ENCODE measurements around the gene CISTR.

DNA sequence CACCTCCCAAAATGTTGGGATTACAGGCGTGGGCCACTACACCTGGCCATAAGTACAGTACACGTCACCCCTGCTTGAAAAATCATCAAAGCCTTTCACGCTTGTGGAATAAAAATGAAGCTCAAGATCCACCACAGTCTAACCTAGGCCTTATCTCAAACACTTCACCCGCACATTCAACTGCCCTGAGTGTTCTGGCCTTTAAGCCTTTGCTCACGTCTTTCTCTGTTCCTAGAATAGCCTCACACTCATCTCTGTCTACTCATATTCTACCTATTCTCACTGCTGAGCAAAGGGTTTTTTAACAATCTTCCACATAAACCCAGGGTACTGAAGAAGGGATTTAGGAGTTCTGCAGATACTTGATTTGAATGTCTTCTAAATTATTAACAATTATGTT is 34.5 kb downstream of the CISTR start:
- TF ChIP-seq, protein P1, sequence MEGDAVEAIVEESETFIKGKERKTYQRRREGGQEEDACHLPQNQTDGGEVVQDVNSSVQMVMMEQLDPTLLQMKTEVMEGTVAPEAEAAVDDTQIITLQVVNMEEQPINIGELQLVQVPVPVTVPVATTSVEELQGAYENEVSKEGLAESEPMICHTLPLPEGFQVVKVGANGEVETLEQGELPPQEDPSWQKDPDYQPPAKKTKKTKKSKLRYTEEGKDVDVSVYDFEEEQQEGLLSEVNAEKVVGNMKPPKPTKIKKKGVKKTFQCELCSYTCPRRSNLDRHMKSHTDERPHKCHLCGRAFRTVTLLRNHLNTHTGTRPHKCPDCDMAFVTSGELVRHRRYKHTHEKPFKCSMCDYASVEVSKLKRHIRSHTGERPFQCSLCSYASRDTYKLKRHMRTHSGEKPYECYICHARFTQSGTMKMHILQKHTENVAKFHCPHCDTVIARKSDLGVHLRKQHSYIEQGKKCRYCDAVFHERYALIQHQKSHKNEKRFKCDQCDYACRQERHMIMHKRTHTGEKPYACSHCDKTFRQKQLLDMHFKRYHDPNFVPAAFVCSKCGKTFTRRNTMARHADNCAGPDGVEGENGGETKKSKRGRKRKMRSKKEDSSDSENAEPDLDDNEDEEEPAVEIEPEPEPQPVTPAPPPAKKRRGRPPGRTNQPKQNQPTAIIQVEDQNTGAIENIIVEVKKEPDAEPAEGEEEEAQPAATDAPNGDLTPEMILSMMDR (IDR thresholded peaks at IDR 0.05; ENCODE audit: extremely low read depth in 1 of 2, insufficient read depth in 1 of 2, low read depth in 1 of 2, low read length in 2 of 2) = no peak
- TF ChIP-seq JUN (IDR thresholded peaks at IDR 0.05; ENCODE audit: borderline replicate concordance, insufficient read depth, insufficient read length, low read depth) (no peak), POLR2A (IDR thresholded peaks at IDR 0.05; ENCODE audit: low read depth, low read length) (no peak), POLR2AphosphoS5 (IDR thresholded peaks at IDR 0.05; ENCODE audit: insufficient read depth, low read depth, low read length) (no peak), EZH2 (IDR thresholded peaks at IDR 0.05; ENCODE audit: borderline replicate concordance, low read depth, low read length, severe bottlenecking) (no peak)
- TF ChIP-seq, protein P2, sequence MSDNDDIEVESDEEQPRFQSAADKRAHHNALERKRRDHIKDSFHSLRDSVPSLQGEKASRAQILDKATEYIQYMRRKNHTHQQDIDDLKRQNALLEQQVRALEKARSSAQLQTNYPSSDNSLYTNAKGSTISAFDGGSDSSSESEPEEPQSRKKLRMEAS (IDR thresholded peaks at IDR 0.05; ENCODE audit: insufficient read depth, insufficient read length) = no peak

Measured in endothelial cell of umbilical vein (primary cell).